Inferior parietal cortex (tissue), 1 donor: ENCODE data around the gene ZNF98.

ENCODE experiments used
- DNase-seq: peaks from one replicate; pipeline ENCODE4 v3.0.0-alpha.2; 2016; ENCODE audit errors: extremely low spot score

The ZNF98 gene

DNA sequence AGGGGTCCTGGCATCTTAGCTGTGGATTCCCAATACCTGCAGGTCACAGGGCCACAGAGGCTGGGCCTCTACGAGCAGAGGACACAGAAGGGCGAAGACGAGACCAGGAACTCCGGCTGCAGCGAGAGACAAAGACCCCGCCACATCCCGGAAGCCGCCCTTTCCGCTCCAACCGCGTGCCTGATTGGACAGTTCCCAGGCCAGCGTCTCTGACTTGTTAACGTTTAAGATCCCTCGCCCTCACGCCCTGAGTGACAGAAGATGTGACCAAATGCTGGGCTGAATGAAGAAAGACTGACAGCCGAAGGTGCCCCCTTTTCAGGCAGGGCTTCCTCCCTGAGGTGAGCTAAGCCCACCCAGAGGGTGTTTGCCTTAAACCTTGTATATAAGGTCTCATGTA is at the start of gene ZNF98:
Gene ZNF98, minus strand, starts transcription at position 136 of the 400 bp plus-strand sequence. Its CDS starts 122 bp downstream, at position 14.
- peak; percentile 10 for DNase-seq

GRCh38 chr19:22446605-22447004 is 24.5 kb upstream of the ZNF98 start:
- no peak for DNase-seq

- no peak for DNase-seq
Measured at GRCh38 chr19:22438011-22438410, 15.9 kb upstream of the ZNF98 start.

DNA sequence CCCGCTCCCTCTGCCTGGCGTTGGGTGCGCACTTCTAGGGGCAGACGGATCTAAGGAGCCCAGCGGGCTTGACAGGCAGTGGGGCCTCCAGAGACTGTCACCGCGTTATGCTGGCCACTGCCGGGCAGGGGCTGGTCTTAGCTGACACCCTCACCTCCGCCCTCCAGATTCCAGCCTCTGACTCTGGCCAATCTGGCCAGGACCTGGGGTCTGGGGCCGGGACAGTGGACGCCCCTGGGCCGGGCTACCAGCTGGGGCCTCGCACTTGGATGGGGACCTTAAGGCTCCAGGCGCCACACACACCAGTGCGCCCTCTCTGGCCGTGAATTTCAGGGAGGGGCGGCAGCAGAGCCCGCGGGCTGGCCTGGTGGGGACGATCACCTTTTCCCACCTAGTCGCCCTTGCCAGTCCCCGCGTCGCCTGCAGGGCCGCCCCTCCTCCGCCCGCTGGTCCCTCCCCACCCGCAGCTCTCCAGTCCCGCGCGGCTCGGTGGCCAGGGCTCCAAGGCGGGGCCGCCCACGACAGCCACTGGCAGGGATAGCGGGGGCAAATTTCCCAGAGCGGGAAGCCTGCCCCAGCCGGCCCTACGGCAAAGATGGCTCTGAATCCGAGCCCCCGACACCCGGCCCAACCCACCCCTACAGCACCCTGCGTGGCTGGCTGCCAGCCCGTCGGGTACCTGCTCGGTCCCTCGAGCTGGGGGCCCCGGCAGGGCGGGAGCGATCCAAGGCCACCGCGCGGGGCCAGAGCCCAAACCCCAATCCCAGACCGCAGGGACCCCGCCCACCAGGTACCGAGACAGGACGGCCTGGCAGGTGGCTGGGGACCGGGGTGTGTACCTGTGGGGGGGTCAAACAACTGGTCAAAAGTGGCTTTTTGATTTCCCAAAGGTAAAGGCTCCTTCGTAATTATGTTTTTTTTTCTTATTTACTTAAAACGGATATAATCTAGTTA is 6.1 kb upstream of the ZNF98 start:
- DNase-seq = no peak

GRCh38 chr19:22427547-22427946 is 5.4 kb upstream of the ZNF98 start:
- DNase-seq = no peak

GRCh38 chr19:22426901-22427300 is 4.8 kb upstream of the ZNF98 start:
- no peak for DNase-seq

DNA sequence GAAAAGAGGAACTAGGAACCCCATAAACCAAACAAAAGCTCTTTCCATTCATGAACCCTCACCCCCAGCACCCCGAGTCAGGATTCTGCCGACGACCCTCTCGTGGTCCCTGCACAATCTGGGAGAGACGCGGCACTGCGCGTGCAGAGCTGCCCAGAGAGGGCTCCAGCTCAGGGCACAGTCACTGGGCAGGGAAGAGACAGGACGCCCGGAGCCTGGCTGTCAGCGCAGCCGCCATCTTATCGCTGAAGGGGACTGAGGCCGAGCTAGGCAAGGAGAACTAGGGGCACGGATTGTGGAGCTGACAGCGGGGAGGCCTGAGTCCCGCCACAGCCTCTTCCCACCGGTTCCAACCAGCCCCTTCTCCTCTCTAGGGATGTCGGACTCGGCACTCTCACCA is 349 bp downstream of the ZNF98 start:
- no peak for DNase-seq

DNA sequence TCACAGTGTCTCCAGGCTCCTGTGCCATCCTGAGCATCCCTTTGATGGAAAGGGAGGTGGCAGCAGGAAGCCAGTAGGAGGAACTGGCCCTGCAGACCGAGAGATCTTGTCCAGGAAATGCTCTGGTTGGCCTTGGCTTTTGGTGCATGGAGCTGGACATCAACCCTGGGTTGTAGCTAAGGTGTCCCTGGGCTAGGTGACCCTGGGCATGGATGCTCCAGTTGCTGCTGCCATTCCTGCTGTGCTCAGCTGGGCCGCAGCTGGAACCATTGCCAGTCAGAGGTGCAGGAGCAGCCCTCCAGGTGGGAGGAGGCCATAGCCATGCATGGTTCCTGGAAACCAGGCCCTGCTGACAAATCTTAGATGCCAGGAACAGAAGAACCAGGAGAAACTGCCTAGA is 67.5 kb downstream of the ZNF98 start:
- DNase-seq = no peak
